ENCODE measurements around the gene FOXP1.

The FOXP1 gene

GRCh38 chr3:71124048-71124447 lies 459.5 kb downstream of the FOXP1 start:
- intact Hi-C loops (cut with DNase I; ENCODE audit: low total_unique reads) = loop anchor here (10.0 kb wide), 1 partner anchor 461 kb away; the partner anchor contains the start of gene FOXP1
- DNase-seq = no peak
- peaks cover 0 to 97% (median 32%) of the 10 kb centered on the region in 4 donors for H3K4me1 ChIP-seq
- no peaks in the 10 kb centered on the region for H3K27me3 ChIP-seq
- no peaks in the 10 kb centered on the region for H3K9me3 ChIP-seq
- H3K36me3 ChIP-seq = no peaks in the 10 kb centered on the region
- peak overlapping the region; percentile 28 to 89 for H3K27ac ChIP-seq
- TF ChIP-seq CTCF (IDR thresholded peaks at IDR 0.05) = no peak
- no peak overlapping the region for H3K4me3 ChIP-seq

- H3K4me3 ChIP-seq = no peak overlapping the region
- intact Hi-C loops (cut with DNase I; ENCODE audit: low total_unique reads) = loop anchor here (10.0 kb wide), 1 partner anchor 462 kb away; the partner anchor contains the start of gene FOXP1
- no peaks in the 10 kb centered on the region for H3K27me3 ChIP-seq
- TF ChIP-seq CTCF (IDR thresholded peaks at IDR 0.05) = no peak
- DNase-seq = no peak
- peak overlapping the region; percentile 28 to 89 for H3K27ac ChIP-seq
- H3K36me3 ChIP-seq = no peaks in the 10 kb centered on the region
- peaks cover 0 to 100% (median 37%) of the 10 kb centered on the region in 4 donors for H3K4me1 ChIP-seq
- H3K9me3 ChIP-seq = no peaks in the 10 kb centered on the region
Measured at GRCh38 chr3:71122641-71123040, 460.9 kb downstream of the FOXP1 start.

- peak overlapping the region; percentile 28 to 58 for H3K27ac ChIP-seq
- intact Hi-C loops (cut with DNase I; ENCODE audit: low total_unique reads) = loop anchor here (10.0 kb wide), 1 partner anchor 463 kb away; the partner anchor contains the start of gene FOXP1
- peak in 1 of 2 donors; percentile 78 for DNase-seq
- no peak overlapping the region for H3K4me3 ChIP-seq
- no peaks in the 10 kb centered on the region for H3K36me3 ChIP-seq
- H3K9me3 ChIP-seq = no peaks in the 10 kb centered on the region
- TF ChIP-seq CTCF (IDR thresholded peaks at IDR 0.05) = no peak
- H3K27me3 ChIP-seq = no peaks in the 10 kb centered on the region
- H3K4me1 ChIP-seq = peaks cover 0 to 100% (median 40%) of the 10 kb centered on the region in 4 donors
Measured at GRCh38 chr3:71121429-71122167, 461.9 kb downstream of the FOXP1 start.

GRCh38 chr3:71120012-71120411 lies 463.5 kb downstream of the FOXP1 start:
- Histone ChIP-seq H3K36me3 (no peaks in the 10 kb centered on the region), H3K27me3 (no peaks in the 10 kb centered on the region), H3K27ac (peak overlapping the region; percentile 16 to 58), H3K9me3 (no peaks in the 10 kb centered on the region), H3K4me1 (peaks cover 0 to 100% (median 39%) of the 10 kb centered on the region in 4 donors), H3K4me3 (no peak overlapping the region)
- intact Hi-C loops (cut with DNase I; ENCODE audit: low total_unique reads) = loop anchor here (10.0 kb wide), 1 partner anchor 465 kb away; the partner anchor contains the start of gene FOXP1
- TF ChIP-seq CTCF (IDR thresholded peaks at IDR 0.05) = no peak
- no peak for DNase-seq

GRCh38 chr3:71119171-71119570 lies 464.4 kb downstream of the FOXP1 start:
- intact Hi-C loops (cut with DNase I; ENCODE audit: low total_unique reads) = no loop called here
- H3K4me1 ChIP-seq = peaks cover 0 to 99% (median 43%) of the 10 kb centered on the region in 4 donors

More at GRCh38 chr3:71119171-71119570, 464.4 kb downstream of the FOXP1 start:
- Histone ChIP-seq H3K27ac (peak overlapping the region; percentile 58 to 62), H3K9me3 (no peaks in the 10 kb centered on the region), H3K4me3 (no peak overlapping the region), H3K27me3 (no peaks in the 10 kb centered on the region), H3K36me3 (no peaks in the 10 kb centered on the region)
- no peak for DNase-seq
- TF ChIP-seq CTCF (IDR thresholded peaks at IDR 0.05) = no peak

All from tibial artery (tissue), 4 donors.